GM19463 (cell line): ENCODE measurements around the gene OCSTAMP.

Source experiments
- ATAC-seq: cut with Tn5 transposase; IDR thresholded peaks from one replicate; pipeline ENCODE4 v1.9.1; 2021; ENCODE audit warnings: mild to moderate bottlenecking, moderate library complexity; ENCODE audit not compliant: unreplicated experiment

OCSTAMP gene

GRCh38 chr20:46550461-46550860 is at the start of gene OCSTAMP:
Gene OCSTAMP, minus strand, starts transcription at chr20:46550654. Its CDS starts 94 bp downstream, at chr20:46550560.
- no peak for ATAC-seq

- no peak for ATAC-seq
Observed at GRCh38 chr20:46599227-46599987, 49.0 kb upstream of the OCSTAMP start.

GRCh38 chr20:46595933-46596332 is 45.5 kb upstream of the OCSTAMP start:
- no peak for ATAC-seq

- ATAC-seq: no peak
Observed at GRCh38 chr20:46594725-46595124, 44.3 kb upstream of the OCSTAMP start.

GRCh38 chr20:46592580-46593362 is 42.3 kb upstream of the OCSTAMP start:
- ATAC-seq: no peak

- ATAC-seq: no peak
Observed at GRCh38 chr20:46590443-46590842, 40.0 kb upstream of the OCSTAMP start.

GRCh38 chr20:46588532-46589511 is 38.4 kb upstream of the OCSTAMP start:
- no peak for ATAC-seq

- no peak for ATAC-seq
Observed at GRCh38 chr20:46587986-46588385, 37.5 kb upstream of the OCSTAMP start.

GRCh38 chr20:46586724-46587123 is 36.3 kb upstream of the OCSTAMP start:
- no peak for ATAC-seq

GRCh38 chr20:46584508-46584907 is 34.1 kb upstream of the OCSTAMP start:
- no peak for ATAC-seq

GRCh38 chr20:46583411-46584214 is 33.2 kb upstream of the OCSTAMP start:
- no peak for ATAC-seq

- ATAC-seq: no peak
Observed at GRCh38 chr20:46582648-46583047, 32.2 kb upstream of the OCSTAMP start.

GRCh38 chr20:46581391-46581790 is 30.9 kb upstream of the OCSTAMP start:
- ATAC-seq: no peak

- ATAC-seq: no peak
Observed at GRCh38 chr20:46580613-46581205, 30.3 kb upstream of the OCSTAMP start.

GRCh38 chr20:46578745-46579144 is 28.3 kb upstream of the OCSTAMP start:
- no peak for ATAC-seq

- ATAC-seq: no peak
Observed at GRCh38 chr20:46576774-46577395, 26.4 kb upstream of the OCSTAMP start.

GRCh38 chr20:46575937-46576461 is 25.5 kb upstream of the OCSTAMP start:
- no peak for ATAC-seq

GRCh38 chr20:46575394-46575793 is 24.9 kb upstream of the OCSTAMP start:
- no peak for ATAC-seq
